ENCODE results near the gene KIAA0825.

- TF ChIP-seq CTCF (IDR thresholded peaks at IDR 0.05) (no peak), POLR2A (IDR thresholded peaks at IDR 0.05) (no peak)
Measured at GRCh38 chr5:94463739-94464138, 154.7 kb downstream of the KIAA0825 start.

Measured in adrenal gland (tissue), 5 donors.